Activated T-helper 1 cell treated with anti-CD3 and anti-CD28 coated beads, Interleukin-12 subunit alpha, Interleukin-12 subunit beta, Interleukin-2, Interleukin-4 antibody, amounts not matched to agents 30 ng/mL and 10 ng/mL and 1 ng/mL, durations not matched to agents 14 hours and 24 hours and 36 hours (primary cell): ENCODE results near the gene CPEB1. TPM values are rescaled to one million over a fixed set of nuclear protein-coding genes. Genes with fewer than 3 reads are reported as not detected.
"Not testable (repeated sequence)": the region's sequence is repeated elsewhere in the genome, so short reads cannot be mapped to it uniquely, and the experiment has no call there.

ENCODE experiments used
- DNase-seq: peaks from one replicate; pipeline ENCODE4 v3.0.0; 2021; ENCODE audit warnings: low spot score
- H3K27ac Mint-ChIP-seq: one replicate; pipeline ENCODE4 v1.8.0; 2021; ENCODE audit warnings: mild to moderate bottlenecking, mixed read lengths
- H3K27me3 Mint-ChIP-seq: one replicate; pipeline ENCODE4 v1.8.0; 2022; ENCODE audit warnings: mild to moderate bottlenecking, moderate library complexity, mixed read lengths; ENCODE audit not compliant: insufficient read depth
- H3K36me3 Mint-ChIP-seq: one replicate; pipeline ENCODE4 v1.8.0; 2021; ENCODE audit warnings: low read depth, mixed read lengths
- H3K4me1 Mint-ChIP-seq: one replicate; pipeline ENCODE4 v1.8.0; 2021; ENCODE audit warnings: low read depth, mixed read lengths
- H3K4me3 Mint-ChIP-seq: one replicate; pipeline ENCODE4 v1.8.0; 2021; ENCODE audit warnings: mild to moderate bottlenecking, moderate library complexity, mixed read lengths
- H3K9me3 Mint-ChIP-seq: one replicate; pipeline ENCODE4 v1.8.0; 2021; ENCODE audit warnings: mixed read lengths
- intact Hi-C: fragments of 100-400 bp; cut with micrococcal nuclease; formaldehyde crosslinking; loops from one replicate; pipeline ENCODE4 v1.15.1; 2024
- total RNA-seq: library from RNA; stranded (reverse); gene quantifications from 2 replicates; pipeline ENCODE4 v1.2.3, GENCODE V29; 2022

CPEB1 gene
- total RNA-seq, 1 donor from 2014 or later: not detected

- not testable (repeated sequence) for H3K4me3 Mint-ChIP-seq, H3K36me3 Mint-ChIP-seq
Measured at GRCh38 chr15:82507087-82507486, 140.1 kb downstream of the CPEB1 start.

GRCh38 chr15:82505842-82506241, 141.3 kb downstream of the CPEB1 start:
- H3K27me3 Mint-ChIP-seq, DNase-seq, H3K27ac Mint-ChIP-seq, H3K9me3 Mint-ChIP-seq, H3K4me1 Mint-ChIP-seq, H3K36me3 Mint-ChIP-seq, H3K4me3 Mint-ChIP-seq, intact Hi-C loops: not testable (repeated sequence)

More at GRCh38 chr15:82507087-82507486, 140.1 kb downstream of the CPEB1 start:
- H3K9me3 Mint-ChIP-seq, DNase-seq, H3K27ac Mint-ChIP-seq, H3K4me1 Mint-ChIP-seq, H3K27me3 Mint-ChIP-seq, intact Hi-C loops: not testable (repeated sequence)

- H3K4me3 Mint-ChIP-seq, H3K27me3 Mint-ChIP-seq, H3K36me3 Mint-ChIP-seq, H3K4me1 Mint-ChIP-seq, DNase-seq, intact Hi-C loops, H3K27ac Mint-ChIP-seq, H3K9me3 Mint-ChIP-seq: not testable (repeated sequence)
Measured at GRCh38 chr15:82504074-82504473, 143.1 kb downstream of the CPEB1 start.

GRCh38 chr15:82502700-82503339, 144.3 kb downstream of the CPEB1 start:
- peak; percentile 19 for DNase-seq
- intact Hi-C loops, H3K4me3 Mint-ChIP-seq, H3K27ac Mint-ChIP-seq, H3K4me1 Mint-ChIP-seq, H3K27me3 Mint-ChIP-seq, H3K9me3 Mint-ChIP-seq, H3K36me3 Mint-ChIP-seq: not testable (repeated sequence)

GRCh38 chr15:82500772-82501171, 146.4 kb downstream of the CPEB1 start:
- DNase-seq, H3K4me3 Mint-ChIP-seq, H3K4me1 Mint-ChIP-seq, H3K27me3 Mint-ChIP-seq, H3K27ac Mint-ChIP-seq, H3K36me3 Mint-ChIP-seq, intact Hi-C loops, H3K9me3 Mint-ChIP-seq: not testable (repeated sequence)

- H3K36me3 Mint-ChIP-seq, intact Hi-C loops, H3K4me3 Mint-ChIP-seq, H3K27ac Mint-ChIP-seq, H3K4me1 Mint-ChIP-seq, DNase-seq, H3K27me3 Mint-ChIP-seq, H3K9me3 Mint-ChIP-seq: not testable (repeated sequence)
Measured at GRCh38 chr15:82497978-82498377, 149.2 kb downstream of the CPEB1 start.

Other genes with a start within 250 kb of the CPEB1 start
- gene GOLGA6L9, start 217.5 kb downstream of the CPEB1 start, total RNA-seq: 1.2 and 1.8 TPM in 2 replicates
- 2,478 and 2,503 TPM in 2 replicates for gene RPS17, start 106.9 kb downstream of the CPEB1 start, total RNA-seq
- 0.21 TPM in 1 of 2 replicates, not detected in the other for gene AP3B2, start 62.5 kb upstream of the CPEB1 start, total RNA-seq
- not detected in 2 replicates for gene FSD2, start 158.7 kb upstream of the CPEB1 start, total RNA-seq
- gene WHAMM, start 162.3 kb upstream of the CPEB1 start, total RNA-seq: 7.1 and 7.5 TPM in 2 replicates